BJ (cell line): ENCODE results near the gene TMEM200A. TPM values are rescaled to one million over a fixed set of nuclear protein-coding genes. Genes with fewer than 3 reads are reported as not detected.
"Not testable (repeated sequence)": the region's sequence is repeated elsewhere in the genome, so short reads cannot be mapped to it uniquely, and the experiment has no call there.

ENCODE experiments used
- CTCF ChIA-PET: fragments of 350-600 bp; formaldehyde crosslinking; extraction: SDS; loops from one replicate; lab custom pipeline; 2021; ENCODE audit warnings: antibody characterized with exemption, inconsistent platforms; lab: Yijun Ruan, JAX
- POLR2A ChIA-PET: fragments of 300-600 bp; sonication (Branson Sonifier 250); formaldehyde crosslinking; extraction: SDS; loops from one replicate; lab custom pipeline; 2021; ENCODE audit warnings: antibody characterized with exemption; lab: Charles Lee
- DNase-seq: peaks from one replicate; pipeline ENCODE4 v3.0.0-alpha.2; 2011; ENCODE audit warnings: low read depth
- H3K27me3 ChIP-seq: 2 replicates; pipeline ENCODE4 v1.6.0; 2011; ENCODE audit warnings: low read length; ENCODE audit not compliant: control insufficient read depth, insufficient read depth
- H3K36me3 ChIP-seq: 2 replicates; pipeline ENCODE4 v1.5.1; 2011; ENCODE audit warnings: low read length; ENCODE audit not compliant: control insufficient read depth, insufficient read depth
- H3K4me3 ChIP-seq: 2 replicates; pipeline ENCODE4 v1.5.1; 2011; ENCODE audit warnings: low read depth, mild to moderate bottlenecking, control low read depth, low read length
- CTCF ChIP-seq: IDR thresholded peaks from 2 replicates; pipeline ENCODE4 v1.5.1; 2011; ENCODE audit warnings: low read depth, mild to moderate bottlenecking, control low read depth, inconsistent platforms, low read length, moderate library complexity; ENCODE audit not compliant: insufficient read depth
- polyA plus RNA-seq: library from polyadenylated mRNA; depleted of rRNA; stranded (reverse); fragments of >200 nt; gene quantifications from 2 replicates; pipeline ENCODE4 v1.2.3, GENCODE V29; 2011

The TMEM200A gene
- polyA plus RNA-seq, 1 experiment = 6.0 TPM

- Histone ChIP-seq H3K36me3 (no peaks in the 10 kb centered on the region), H3K4me3 (no peak overlapping the region), H3K27me3 (no peaks in the 10 kb centered on the region)
- TF ChIP-seq CTCF = no peak
- ChIA-PET CTCF (interaction anchor here (0.7 to 5.4 kb wide), 7 partner anchors 10 to 512 kb away, joined by 3 to 37 read pairs (median 3); no protein-coding TSS in a partner anchor), POLR2A (no interaction called here)
- DNase-seq = no peak
These were observed 39.3 kb upstream of the TMEM200A start for GRCh38 chr6:130326496-130326895.

GRCh38 chr6:130337534-130337933, 28.3 kb upstream of the TMEM200A start:
- POLR2A ChIA-PET = no interaction called here
- CTCF ChIA-PET = interaction anchor here (1.1 kb wide), 2 partner anchors 10 to 13 kb away, joined by 3 read pairs; no protein-coding TSS in a partner anchor
- Histone ChIP-seq H3K36me3 (no peaks in the 10 kb centered on the region), H3K27me3 (no peaks in the 10 kb centered on the region), H3K4me3 (no peak overlapping the region)
- TF ChIP-seq CTCF = no peak
- no peak for DNase-seq

- H3K4me3 ChIP-seq, H3K36me3 ChIP-seq, POLR2A ChIA-PET, DNase-seq, CTCF ChIA-PET, H3K27me3 ChIP-seq: not testable (repeated sequence)
These were observed 19.5 kb upstream of the TMEM200A start for GRCh38 chr6:130346324-130346723.

GRCh38 chr6:130354322-130354721, 11.5 kb upstream of the TMEM200A start:
- TF ChIP-seq CTCF = no peak
- ChIA-PET CTCF (no interaction called here), POLR2A (no interaction called here)
- no peaks in the 10 kb centered on the region for H3K36me3 ChIP-seq
- no peak for DNase-seq
- no peak overlapping the region for H3K4me3 ChIP-seq
- H3K27me3 ChIP-seq = no peaks in the 10 kb centered on the region

- TF ChIP-seq CTCF = no peak
- Histone ChIP-seq H3K36me3 (no peaks in the 10 kb centered on the region), H3K4me3 (no peak overlapping the region), H3K27me3 (no peaks in the 10 kb centered on the region)
- DNase-seq = no peak
- ChIA-PET POLR2A (no interaction called here), CTCF (interaction anchor here (0.8 kb wide), 1 partner anchor 23 kb away, joined by 4 read pairs; no protein-coding TSS in a partner anchor)
These were observed 10.2 kb upstream of the TMEM200A start for GRCh38 chr6:130355572-130355971.

- Histone ChIP-seq H3K36me3 (no peaks in the 10 kb centered on the region), H3K27me3 (no peaks in the 10 kb centered on the region), H3K4me3 (no peak overlapping the region)
- ChIA-PET POLR2A (interaction anchor here (0.6 kb wide), 1 partner anchor 50 kb away, joined by 3 read pairs; no protein-coding TSS in a partner anchor), CTCF (interaction anchor here (1.2 to 1.4 kb wide), 2 partner anchors 339 to 341 kb away, joined by 4 to 5 read pairs; no protein-coding TSS in a partner anchor)
- no peak for DNase-seq
- no peak for TF ChIP-seq CTCF
These were observed 8.4 kb upstream of the TMEM200A start for GRCh38 chr6:130357436-130357835.
